HepG2 (cell line): ENCODE results near the gene NAV2.

ENCODE experiments used
- EZH2 ChIP-seq: conservative IDR thresholded peaks from 2 replicates; pipeline ENCODE4 v1.6.1; 2012; ENCODE audit warnings: mild to moderate bottlenecking, low read depth, low read length, moderate library complexity
- KDM5A ChIP-seq: fragments of 200-600 bp; sonication (generic); IDR thresholded peaks from 2 replicates; pipeline ENCODE4 v1.7.0; 2018; ENCODE audit warnings: antibody characterized with exemption, mild to moderate bottlenecking, low read length, borderline replicate concordance
- POLR2A ChIP-seq, 2 experiments: IDR thresholded peaks; 2 replicates each; pipeline ENCODE4 v1.6.1; 2011; ENCODE audit warnings: low read depth in 2 of 2, low read length in 2 of 2, mild to moderate bottlenecking in 1 of 2, moderate library complexity in 1 of 2; ENCODE audit not compliant: insufficient read depth in 1 of 2
- ZNF180 ChIP-seq: sonication (generic); formaldehyde crosslinking; IDR thresholded peaks from 2 replicates; pipeline ENCODE4 v1.4.0; 2020; ENCODE audit warnings: low read depth, missing genetic modification reagents, borderline replicate concordance
- ZNF207 ChIP-seq: fragments of 450-650 bp; IDR thresholded peaks from 2 replicates; pipeline ENCODE4 v1.6.1; 2016; ENCODE audit warnings: antibody characterized with exemption, borderline replicate concordance
- TF ChIP-seq, protein P1 (sequence below): sonication (generic); formaldehyde crosslinking; IDR thresholded peaks from 2 replicates; pipeline ENCODE4 v1.5.0; 2020; ENCODE audit warnings: mild to moderate bottlenecking, missing genetic modification reagents, moderate library complexity
- TF ChIP-seq, protein P2 (sequence below): sonication (generic); formaldehyde crosslinking; conservative IDR thresholded peaks from 2 replicates; pipeline ENCODE4 v1.4.0; 2020; ENCODE audit warnings: missing genetic modification reagents
- TF ChIP-seq, protein P3 (sequence below), 2 experiments: sonication (generic) in 1 of 2; formaldehyde crosslinking in 1 of 2; IDR thresholded peaks; 2 replicates each; pipeline versions ENCODE4 v1.5.1 to v1.6.1; 2011 to 2020; ENCODE audit warnings: borderline replicate concordance in 1 of 2, low read depth in 1 of 2, low read length in 1 of 2, mild to moderate bottlenecking in 1 of 2, missing genetic modification reagents in 1 of 2, moderate library complexity in 1 of 2
- TF ChIP-seq, protein P4 (sequence below): IDR thresholded peaks from 2 replicates; pipeline ENCODE4 v1.6.1; 2012; ENCODE audit warnings: inconsistent platforms

DNA sequence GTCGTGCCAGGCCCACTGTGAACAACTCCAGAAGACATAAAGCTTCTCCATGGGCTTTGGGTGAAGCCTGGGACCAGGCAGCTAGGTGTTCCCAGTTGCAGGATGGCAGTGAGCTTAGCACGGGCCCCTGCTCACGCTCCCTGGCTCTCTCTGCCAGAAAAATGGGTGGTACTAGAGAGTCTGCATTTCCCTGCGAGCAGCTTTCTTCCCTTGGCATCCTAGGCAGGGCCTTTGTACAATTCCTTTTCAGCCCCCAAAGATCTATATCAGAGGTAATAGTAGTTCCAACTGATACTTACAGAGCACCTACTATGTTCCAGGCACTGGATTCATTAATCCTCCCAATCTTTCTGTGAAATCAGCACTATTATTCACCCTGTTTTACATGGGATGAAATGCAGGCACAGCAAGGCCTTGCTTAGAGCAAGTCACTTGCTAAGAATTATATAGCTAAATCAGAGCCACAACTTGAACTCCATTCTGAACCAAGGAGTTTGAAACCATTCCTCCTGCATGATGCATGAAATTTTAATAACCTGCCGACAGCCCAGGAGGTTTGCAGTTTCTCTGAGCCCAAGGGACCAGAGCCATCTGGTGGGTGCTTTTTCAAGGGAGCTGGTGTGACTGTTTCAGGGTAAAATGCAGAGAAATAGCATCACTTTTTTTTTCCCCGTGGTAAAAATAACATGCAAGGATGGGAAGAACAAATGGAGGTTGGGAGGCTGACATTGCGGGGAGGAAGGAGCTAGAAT lies 22.7 kb downstream of the NAV2 start:
- TF ChIP-seq, protein P1, sequence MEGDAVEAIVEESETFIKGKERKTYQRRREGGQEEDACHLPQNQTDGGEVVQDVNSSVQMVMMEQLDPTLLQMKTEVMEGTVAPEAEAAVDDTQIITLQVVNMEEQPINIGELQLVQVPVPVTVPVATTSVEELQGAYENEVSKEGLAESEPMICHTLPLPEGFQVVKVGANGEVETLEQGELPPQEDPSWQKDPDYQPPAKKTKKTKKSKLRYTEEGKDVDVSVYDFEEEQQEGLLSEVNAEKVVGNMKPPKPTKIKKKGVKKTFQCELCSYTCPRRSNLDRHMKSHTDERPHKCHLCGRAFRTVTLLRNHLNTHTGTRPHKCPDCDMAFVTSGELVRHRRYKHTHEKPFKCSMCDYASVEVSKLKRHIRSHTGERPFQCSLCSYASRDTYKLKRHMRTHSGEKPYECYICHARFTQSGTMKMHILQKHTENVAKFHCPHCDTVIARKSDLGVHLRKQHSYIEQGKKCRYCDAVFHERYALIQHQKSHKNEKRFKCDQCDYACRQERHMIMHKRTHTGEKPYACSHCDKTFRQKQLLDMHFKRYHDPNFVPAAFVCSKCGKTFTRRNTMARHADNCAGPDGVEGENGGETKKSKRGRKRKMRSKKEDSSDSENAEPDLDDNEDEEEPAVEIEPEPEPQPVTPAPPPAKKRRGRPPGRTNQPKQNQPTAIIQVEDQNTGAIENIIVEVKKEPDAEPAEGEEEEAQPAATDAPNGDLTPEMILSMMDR (CRISPR knock-in tag): no peak
- TF ChIP-seq POLR2A (IDR thresholded peaks at IDR 0.05; ENCODE audit: insufficient read depth in 1 of 2, low read depth in 2 of 2, low read length in 2 of 2) (no peak), ZNF180 (no peak), ZNF207 (no peak), EZH2 (no peak), KDM5A (no peak)
- TF ChIP-seq, protein P2, sequence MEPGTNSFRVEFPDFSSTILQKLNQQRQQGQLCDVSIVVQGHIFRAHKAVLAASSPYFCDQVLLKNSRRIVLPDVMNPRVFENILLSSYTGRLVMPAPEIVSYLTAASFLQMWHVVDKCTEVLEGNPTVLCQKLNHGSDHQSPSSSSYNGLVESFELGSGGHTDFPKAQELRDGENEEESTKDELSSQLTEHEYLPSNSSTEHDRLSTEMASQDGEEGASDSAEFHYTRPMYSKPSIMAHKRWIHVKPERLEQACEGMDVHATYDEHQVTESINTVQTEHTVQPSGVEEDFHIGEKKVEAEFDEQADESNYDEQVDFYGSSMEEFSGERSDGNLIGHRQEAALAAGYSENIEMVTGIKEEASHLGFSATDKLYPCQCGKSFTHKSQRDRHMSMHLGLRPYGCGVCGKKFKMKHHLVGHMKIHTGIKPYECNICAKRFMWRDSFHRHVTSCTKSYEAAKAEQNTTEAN (CRISPR knock-in tag): no peak
- TF ChIP-seq, protein P3, sequence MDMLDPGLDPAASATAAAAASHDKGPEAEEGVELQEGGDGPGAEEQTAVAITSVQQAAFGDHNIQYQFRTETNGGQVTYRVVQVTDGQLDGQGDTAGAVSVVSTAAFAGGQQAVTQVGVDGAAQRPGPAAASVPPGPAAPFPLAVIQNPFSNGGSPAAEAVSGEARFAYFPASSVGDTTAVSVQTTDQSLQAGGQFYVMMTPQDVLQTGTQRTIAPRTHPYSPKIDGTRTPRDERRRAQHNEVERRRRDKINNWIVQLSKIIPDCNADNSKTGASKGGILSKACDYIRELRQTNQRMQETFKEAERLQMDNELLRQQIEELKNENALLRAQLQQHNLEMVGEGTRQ (IDR thresholded peaks at IDR 0.05; ENCODE audit: low read depth, low read length): no peak
- TF ChIP-seq, protein P3 (CRISPR knock-in tag; IDR thresholded peaks at IDR 0.05; ENCODE audit: borderline replicate concordance): no peak
- TF ChIP-seq, protein P4, sequence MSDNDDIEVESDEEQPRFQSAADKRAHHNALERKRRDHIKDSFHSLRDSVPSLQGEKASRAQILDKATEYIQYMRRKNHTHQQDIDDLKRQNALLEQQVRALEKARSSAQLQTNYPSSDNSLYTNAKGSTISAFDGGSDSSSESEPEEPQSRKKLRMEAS: no peak
